ENCODE data around the gene ADGRG3.

GRCh38 chr16:57677622-57678369 is 9.7 kb downstream of the ADGRG3 start:
- TF ChIP-seq, protein P1, sequence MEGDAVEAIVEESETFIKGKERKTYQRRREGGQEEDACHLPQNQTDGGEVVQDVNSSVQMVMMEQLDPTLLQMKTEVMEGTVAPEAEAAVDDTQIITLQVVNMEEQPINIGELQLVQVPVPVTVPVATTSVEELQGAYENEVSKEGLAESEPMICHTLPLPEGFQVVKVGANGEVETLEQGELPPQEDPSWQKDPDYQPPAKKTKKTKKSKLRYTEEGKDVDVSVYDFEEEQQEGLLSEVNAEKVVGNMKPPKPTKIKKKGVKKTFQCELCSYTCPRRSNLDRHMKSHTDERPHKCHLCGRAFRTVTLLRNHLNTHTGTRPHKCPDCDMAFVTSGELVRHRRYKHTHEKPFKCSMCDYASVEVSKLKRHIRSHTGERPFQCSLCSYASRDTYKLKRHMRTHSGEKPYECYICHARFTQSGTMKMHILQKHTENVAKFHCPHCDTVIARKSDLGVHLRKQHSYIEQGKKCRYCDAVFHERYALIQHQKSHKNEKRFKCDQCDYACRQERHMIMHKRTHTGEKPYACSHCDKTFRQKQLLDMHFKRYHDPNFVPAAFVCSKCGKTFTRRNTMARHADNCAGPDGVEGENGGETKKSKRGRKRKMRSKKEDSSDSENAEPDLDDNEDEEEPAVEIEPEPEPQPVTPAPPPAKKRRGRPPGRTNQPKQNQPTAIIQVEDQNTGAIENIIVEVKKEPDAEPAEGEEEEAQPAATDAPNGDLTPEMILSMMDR (conservative IDR thresholded peaks at IDR 0.05), result no peak
- TF ChIP-seq ZFX (IDR thresholded peaks at IDR 0.05), result no peak
